AG04449 (cell line): ENCODE results near the gene SMPD3.

Source experiments
- CTCF ChIA-PET: fragments of 350-600 bp; formaldehyde crosslinking; extraction: SDS; loops from one replicate; lab custom pipeline; 2021; ENCODE audit warnings: antibody characterized with exemption; lab: Yijun Ruan, JAX
- POLR2A ChIA-PET: fragments of 400-600, 350-600 bp; formaldehyde crosslinking; extraction: SDS; loops from one replicate; lab custom pipeline; 2020; ENCODE audit warnings: antibody characterized with exemption, inconsistent platforms; lab: Yijun Ruan, JAX
- DNase-seq: peaks from one replicate; pipeline ENCODE4 v3.0.0-alpha.2; 2010; ENCODE audit warnings: low read depth, low spot score
- H3K4me3 ChIP-seq: 2 replicates; pipeline ENCODE4 v1.5.1; 2011; ENCODE audit warnings: low read depth, mild to moderate bottlenecking, control low read depth, low read length
- TF ChIP-seq, protein P1 (sequence below): IDR thresholded peaks from one replicate; pipeline ENCODE4 v1.5.1; 2011; ENCODE audit warnings: mild to moderate bottlenecking, moderate library complexity, low read length, control low read depth, inconsistent platforms; ENCODE audit not compliant: insufficient read depth; ENCODE audit errors: missing control alignments

SMPD3 gene

DNA sequence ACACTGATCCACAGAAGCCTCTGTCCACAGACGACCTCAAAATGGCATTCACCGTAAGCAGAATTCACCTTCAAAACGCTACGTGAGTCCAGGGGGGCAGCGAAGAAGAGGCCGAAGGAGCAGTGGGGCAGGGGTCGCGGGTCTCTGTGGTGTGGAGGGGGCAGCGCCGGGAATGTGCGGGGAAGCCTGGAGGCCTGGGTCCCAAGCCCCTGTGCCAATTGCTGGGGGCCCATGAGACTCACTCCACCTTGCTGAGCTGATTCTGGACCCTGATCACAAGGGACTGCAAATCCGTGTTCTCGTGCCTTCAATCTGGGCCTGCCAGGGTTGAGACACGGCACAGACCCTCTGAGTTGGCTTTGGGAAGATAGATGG, 43.3 kb upstream of the SMPD3 start:
- POLR2A ChIA-PET: no interaction called here
- CTCF ChIA-PET: no interaction called here

DNA sequence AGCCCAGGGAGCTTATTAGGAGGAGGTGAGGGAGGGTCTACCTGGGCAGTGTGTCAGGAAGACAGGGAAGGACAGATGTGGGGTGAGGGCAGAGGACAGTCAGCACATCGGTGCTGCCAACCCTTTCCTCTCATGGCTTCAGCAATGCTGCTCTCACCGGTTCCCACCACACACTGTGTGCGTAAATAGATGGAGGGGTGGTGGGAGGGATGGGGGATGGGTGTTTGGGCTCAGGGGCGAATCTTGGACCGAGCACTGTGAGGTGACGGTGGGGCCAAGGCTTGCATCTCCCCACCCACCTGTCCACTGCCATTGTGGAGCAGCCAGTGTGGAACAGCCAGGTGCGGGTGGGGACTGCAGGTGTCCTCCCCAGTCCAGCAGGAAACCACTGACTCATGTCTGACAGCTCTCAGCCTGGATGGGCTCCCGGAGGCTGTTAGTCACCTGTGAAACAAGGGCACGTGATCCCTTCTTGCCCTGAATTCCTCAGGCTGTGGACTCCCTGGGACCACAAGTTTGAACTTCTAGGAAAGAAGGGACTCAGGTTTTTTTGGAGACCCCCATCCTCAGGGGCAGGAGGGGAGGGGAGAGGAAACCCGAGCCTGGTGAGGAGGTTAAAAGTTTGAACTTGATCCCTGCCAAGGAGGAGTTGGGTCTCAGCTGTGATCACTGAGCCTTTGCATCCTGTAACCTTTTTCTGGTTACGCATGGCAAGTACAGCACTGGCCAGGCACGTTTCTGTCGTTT, 42.7 kb upstream of the SMPD3 start:
- ChIA-PET POLR2A (no interaction called here), CTCF (interaction anchor here (2.2 kb wide), 1 partner anchor 19 kb away, joined by 11 read pairs; no protein-coding TSS in a partner anchor)
- no peak overlapping the region for H3K4me3 ChIP-seq
- DNase-seq: no peak
- TF ChIP-seq, protein P1, sequence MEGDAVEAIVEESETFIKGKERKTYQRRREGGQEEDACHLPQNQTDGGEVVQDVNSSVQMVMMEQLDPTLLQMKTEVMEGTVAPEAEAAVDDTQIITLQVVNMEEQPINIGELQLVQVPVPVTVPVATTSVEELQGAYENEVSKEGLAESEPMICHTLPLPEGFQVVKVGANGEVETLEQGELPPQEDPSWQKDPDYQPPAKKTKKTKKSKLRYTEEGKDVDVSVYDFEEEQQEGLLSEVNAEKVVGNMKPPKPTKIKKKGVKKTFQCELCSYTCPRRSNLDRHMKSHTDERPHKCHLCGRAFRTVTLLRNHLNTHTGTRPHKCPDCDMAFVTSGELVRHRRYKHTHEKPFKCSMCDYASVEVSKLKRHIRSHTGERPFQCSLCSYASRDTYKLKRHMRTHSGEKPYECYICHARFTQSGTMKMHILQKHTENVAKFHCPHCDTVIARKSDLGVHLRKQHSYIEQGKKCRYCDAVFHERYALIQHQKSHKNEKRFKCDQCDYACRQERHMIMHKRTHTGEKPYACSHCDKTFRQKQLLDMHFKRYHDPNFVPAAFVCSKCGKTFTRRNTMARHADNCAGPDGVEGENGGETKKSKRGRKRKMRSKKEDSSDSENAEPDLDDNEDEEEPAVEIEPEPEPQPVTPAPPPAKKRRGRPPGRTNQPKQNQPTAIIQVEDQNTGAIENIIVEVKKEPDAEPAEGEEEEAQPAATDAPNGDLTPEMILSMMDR: no peak

More for the DNA sequence above, 43.3 kb upstream of the SMPD3 start:
- no peak for DNase-seq
- TF ChIP-seq, protein P1: no peak
- H3K4me3 ChIP-seq: no peak overlapping the region

DNA sequence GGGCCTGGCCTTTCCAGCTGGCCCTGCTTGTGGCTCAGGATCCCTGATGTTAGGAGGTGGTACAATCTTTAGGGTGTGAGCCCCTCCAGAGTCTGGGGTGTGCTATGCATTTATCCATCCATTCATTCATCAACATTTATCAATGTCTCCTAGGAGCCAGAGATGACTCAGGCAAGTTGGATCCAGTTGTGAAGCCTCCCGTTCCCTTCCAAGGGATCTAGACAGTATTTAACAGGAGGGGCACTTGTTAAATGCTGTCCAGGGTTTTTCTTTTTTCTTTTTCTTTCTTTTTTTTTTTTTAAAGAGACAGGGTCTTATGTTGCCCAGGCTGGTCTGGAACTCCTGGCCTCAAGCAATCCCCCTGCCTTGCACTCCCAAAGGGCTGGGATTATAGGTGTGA, 42.0 kb upstream of the SMPD3 start:
- no peak overlapping the region for H3K4me3 ChIP-seq
- TF ChIP-seq, protein P1: no peak
- no peak for DNase-seq
- ChIA-PET POLR2A (no interaction called here), CTCF (interaction anchor here (2.2 kb wide), 1 partner anchor 20 kb away, joined by 11 read pairs; no protein-coding TSS in a partner anchor)

DNA sequence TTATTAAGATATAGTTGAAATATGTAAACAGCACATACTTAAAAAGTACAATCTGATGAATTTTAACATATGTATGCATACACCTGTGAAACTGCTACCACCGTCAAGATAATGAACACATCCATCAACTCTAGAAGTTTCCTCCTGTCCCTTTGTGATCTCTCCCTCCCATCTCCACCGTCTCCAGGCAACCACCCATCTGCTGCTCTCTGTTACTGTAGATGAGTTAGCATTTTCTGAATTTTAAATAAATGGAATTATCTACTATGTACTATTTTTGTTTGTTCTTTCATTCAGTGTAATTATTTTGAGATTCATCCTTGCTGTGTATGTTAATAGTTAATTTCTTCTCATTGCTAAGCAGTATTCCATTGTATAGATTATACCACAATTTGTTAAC, 40.2 kb upstream of the SMPD3 start:
- POLR2A ChIA-PET: no interaction called here
- no peak overlapping the region for H3K4me3 ChIP-seq
- TF ChIP-seq, protein P1: no peak
- DNase-seq: no peak
- CTCF ChIA-PET: interaction anchor here (1.0 to 1.1 kb wide), 2 partner anchors 9 to 22 kb away, joined by 3 read pairs; no protein-coding TSS in a partner anchor

DNA sequence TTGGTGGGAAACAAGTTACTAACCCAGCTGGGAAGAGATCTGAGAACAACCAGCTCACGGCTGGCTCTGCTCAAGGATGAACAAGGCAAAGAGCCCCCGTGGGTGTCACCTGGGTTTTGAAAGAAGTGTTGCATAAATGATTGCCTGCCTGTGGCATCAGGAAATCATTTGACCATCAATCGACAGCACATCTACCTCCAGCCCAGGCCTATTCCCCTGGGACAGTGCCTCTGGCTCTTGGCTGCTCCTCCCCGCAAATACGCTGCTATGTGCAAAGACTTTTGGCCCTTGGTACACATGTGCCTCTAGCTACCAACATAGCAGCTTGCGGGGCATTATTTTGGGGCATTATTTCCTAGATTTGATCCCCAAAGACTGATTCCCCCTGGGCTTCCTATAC, 39.4 kb upstream of the SMPD3 start:
- no peak for DNase-seq
- CTCF ChIA-PET: interaction anchor here (1.0 to 1.8 kb wide), 4 partner anchors 8 to 91 kb away, joined by 3 to 10 read pairs (median 5); no protein-coding TSS in a partner anchor
- POLR2A ChIA-PET: no interaction called here
- no peak overlapping the region for H3K4me3 ChIP-seq
- TF ChIP-seq, protein P1: no peak

DNA sequence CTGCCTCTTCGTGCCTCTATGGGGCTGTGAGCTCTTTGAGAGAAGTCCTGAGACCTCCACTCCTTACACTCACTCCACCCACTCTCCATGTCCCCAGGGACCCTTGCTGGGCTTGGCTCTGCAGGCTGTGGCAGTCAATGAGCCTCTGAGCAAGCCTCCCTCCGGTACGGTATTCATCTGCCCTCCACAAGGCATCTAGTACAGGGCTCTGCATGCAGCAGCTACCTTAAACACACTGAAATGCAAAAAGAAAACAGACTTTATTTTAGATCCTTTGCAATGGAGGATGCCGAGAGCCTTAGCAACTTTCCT, 38.9 kb upstream of the SMPD3 start:
- DNase-seq: no peak
- TF ChIP-seq, protein P1: no peak
- no peak overlapping the region for H3K4me3 ChIP-seq
- CTCF ChIA-PET: interaction anchor here (1.1 to 1.8 kb wide), 3 partner anchors 24 to 90 kb away, joined by 3 to 10 read pairs (median 7); no protein-coding TSS in a partner anchor
- POLR2A ChIA-PET: no interaction called here
